PFSK-1 (cell line): ENCODE results near the gene PLG.

Source experiments
- POLR2AphosphoS5 ChIP-seq: IDR thresholded peaks from 2 replicates; pipeline ENCODE4 v1.6.1; 2012; ENCODE audit warnings: low read depth, mild to moderate bottlenecking, control low read depth, low read length, moderate library complexity
- TF ChIP-seq, protein P1 (sequence below), 2 experiments: IDR thresholded peaks; 2 replicates each; pipeline versions ENCODE4 v1.6.1 to v1.8.0; 2011 to 2012; ENCODE audit warnings: low read depth in 2 of 2, low read length in 2 of 2, control low read depth in 1 of 2, inconsistent platforms in 1 of 2, mild to moderate bottlenecking in 1 of 2, moderate library complexity in 1 of 2; ENCODE audit not compliant: insufficient read depth in 1 of 2

DNA sequence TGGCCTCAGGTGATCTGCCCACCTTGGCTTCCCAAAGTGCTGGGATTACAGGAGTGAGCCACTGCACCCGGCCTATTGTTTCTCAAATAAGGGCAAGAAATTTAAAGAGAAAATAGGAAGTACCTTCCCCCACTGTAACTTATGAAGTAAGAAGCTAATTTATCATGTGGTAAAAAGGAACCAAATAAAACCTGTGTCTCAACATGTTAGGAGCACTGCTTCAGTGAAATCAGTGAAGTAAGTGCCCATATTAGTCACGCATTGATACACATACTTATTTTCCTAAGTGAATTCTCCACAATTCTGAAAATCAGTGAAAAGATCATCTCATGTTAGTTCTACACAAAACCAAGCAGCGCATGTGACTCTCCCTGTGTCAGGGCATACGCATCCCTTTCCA, 23.8 kb upstream of the PLG start:
- no peak for TF ChIP-seq POLR2AphosphoS5
- TF ChIP-seq, protein P1, sequence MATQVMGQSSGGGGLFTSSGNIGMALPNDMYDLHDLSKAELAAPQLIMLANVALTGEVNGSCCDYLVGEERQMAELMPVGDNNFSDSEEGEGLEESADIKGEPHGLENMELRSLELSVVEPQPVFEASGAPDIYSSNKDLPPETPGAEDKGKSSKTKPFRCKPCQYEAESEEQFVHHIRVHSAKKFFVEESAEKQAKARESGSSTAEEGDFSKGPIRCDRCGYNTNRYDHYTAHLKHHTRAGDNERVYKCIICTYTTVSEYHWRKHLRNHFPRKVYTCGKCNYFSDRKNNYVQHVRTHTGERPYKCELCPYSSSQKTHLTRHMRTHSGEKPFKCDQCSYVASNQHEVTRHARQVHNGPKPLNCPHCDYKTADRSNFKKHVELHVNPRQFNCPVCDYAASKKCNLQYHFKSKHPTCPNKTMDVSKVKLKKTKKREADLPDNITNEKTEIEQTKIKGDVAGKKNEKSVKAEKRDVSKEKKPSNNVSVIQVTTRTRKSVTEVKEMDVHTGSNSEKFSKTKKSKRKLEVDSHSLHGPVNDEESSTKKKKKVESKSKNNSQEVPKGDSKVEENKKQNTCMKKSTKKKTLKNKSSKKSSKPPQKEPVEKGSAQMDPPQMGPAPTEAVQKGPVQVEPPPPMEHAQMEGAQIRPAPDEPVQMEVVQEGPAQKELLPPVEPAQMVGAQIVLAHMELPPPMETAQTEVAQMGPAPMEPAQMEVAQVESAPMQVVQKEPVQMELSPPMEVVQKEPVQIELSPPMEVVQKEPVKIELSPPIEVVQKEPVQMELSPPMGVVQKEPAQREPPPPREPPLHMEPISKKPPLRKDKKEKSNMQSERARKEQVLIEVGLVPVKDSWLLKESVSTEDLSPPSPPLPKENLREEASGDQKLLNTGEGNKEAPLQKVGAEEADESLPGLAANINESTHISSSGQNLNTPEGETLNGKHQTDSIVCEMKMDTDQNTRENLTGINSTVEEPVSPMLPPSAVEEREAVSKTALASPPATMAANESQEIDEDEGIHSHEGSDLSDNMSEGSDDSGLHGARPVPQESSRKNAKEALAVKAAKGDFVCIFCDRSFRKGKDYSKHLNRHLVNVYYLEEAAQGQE (IDR thresholded peaks at IDR 0.05; ENCODE audit: insufficient read depth in 1 of 2, low read depth in 2 of 2, low read length in 2 of 2): no peak
